Adrenal gland (tissue), 5 donors: ENCODE results near the gene NCOA6.

Source experiments
- CTCF ChIP-seq, 6 experiments: fragments of 450-650 bp in 4 of 6; fragments of 200-600 bp in 2 of 6; sonication (generic) in 1 of 6; IDR thresholded peaks; 1 replicate in 5 of 6; 2 replicates in 1 of 6; pipeline versions ENCODE4 v1.5.1 to v1.8.0; 2016 to 2021; ENCODE audit warnings: antibody characterized with exemption in 6 of 6, mild to moderate bottlenecking in 2 of 6, moderate library complexity in 1 of 6
- POLR2A ChIP-seq, 2 donors: fragments of 450-650 bp; IDR thresholded peaks; one replicate each; pipeline ENCODE4 v1.6.1; 2017; ENCODE audit warnings: antibody characterized with exemption in 2 of 2, mild to moderate bottlenecking in 2 of 2, moderate library complexity in 1 of 2
- donor health status: DM: no; HTN: no; CAD: no.

- TF ChIP-seq CTCF (IDR thresholded peaks at IDR 0.05), result no peak
- no peak for TF ChIP-seq POLR2A (IDR thresholded peaks at IDR 0.05)
Observed at GRCh38 chr20:34706302-34706875, 119.1 kb downstream of the NCOA6 start.
